T-cell (primary cell): ENCODE results near the gene AKAP12. TPM values are rescaled to one million over a fixed set of nuclear protein-coding genes. Genes with fewer than 3 reads are reported as not detected.

Experiments used
- ATAC-seq, 4 experiments: fragments of 200-7000 bp in 3 of 4; fragments of 150-1000 bp in 1 of 4; cut with Tn5 transposase; replicated peaks in 1 of 4; 1 replicate in 3 of 4; 2 replicates in 1 of 4; pipeline ENCODE4 v1.10.0; 2021; ENCODE audit warnings: moderate library complexity in 3 of 4, mild to moderate bottlenecking in 2 of 4, moderate number of reproducible peaks in 1 of 4
- CTCF ChIA-PET, 2 donors: fragments of 300-600 bp; sonication (Branson Sonifier 250); formaldehyde crosslinking; loops; one replicate each; lab custom pipeline; 2022; ENCODE audit warnings: antibody characterized with exemption in 2 of 2; lab: Charles Lee
- POLR2A ChIA-PET, 2 donors: fragments of 300-600 bp; sonication (Branson Sonifier 250); formaldehyde crosslinking; loops; one replicate each; lab custom pipeline; 2022; ENCODE audit warnings: antibody characterized with exemption in 2 of 2; lab: Charles Lee
- DNase-seq, 35 experiments: peaks; one replicate each; pipeline versions ENCODE4 v3.0.0 to v3.0.0-alpha.2; 2013 to 2023
- H3K27ac ChIP-seq: one replicate; pipeline ENCODE4 v1.5.1; 2013; ENCODE audit warnings: low read length
- H3K27me3 ChIP-seq, 2 experiments: replicated peaks in 1 of 2; 1 replicate in 1 of 2; 2 replicates in 1 of 2; pipeline versions ENCODE4 v1.6.1 to v1.7.0; 2013; ENCODE audit warnings: low read length in 1 of 2, mixed read lengths in 1 of 2; ENCODE audit not compliant: control insufficient read depth in 2 of 2, insufficient read depth in 2 of 2; ENCODE audit errors: extremely low read depth in 1 of 2
- H3K36me3 ChIP-seq, 2 donors: 1 replicate in 1 of 2; 2 replicates in 1 of 2; pipeline versions ENCODE4 v1.6.1 to v1.7.0; 2013; ENCODE audit warnings: low read length in 1 of 2; ENCODE audit not compliant: control insufficient read depth in 2 of 2, insufficient read depth in 1 of 2; ENCODE audit errors: extremely low read depth in 1 of 2
- H3K4me1 ChIP-seq, 2 experiments: 1 replicate in 1 of 2; 2 replicates in 1 of 2; pipeline versions ENCODE4 v1.6.1 to v1.7.0; 2013; ENCODE audit warnings: low read length in 2 of 2, mixed read lengths in 1 of 2; ENCODE audit not compliant: insufficient read depth in 2 of 2, control insufficient read depth in 1 of 2; ENCODE audit errors: extremely low read depth in 1 of 2
- H3K4me3 ChIP-seq, 2 donors: 1 replicate in 1 of 2; 2 replicates in 1 of 2; pipeline versions ENCODE4 v1.5.1 to v1.7.0; 2013; ENCODE audit warnings: mild to moderate bottlenecking in 2 of 2, low read length in 1 of 2, moderate library complexity in 1 of 2; ENCODE audit not compliant: control insufficient read depth in 1 of 2; ENCODE audit errors: extremely low read depth in 1 of 2
- H3K9me3 ChIP-seq: 2 replicates; pipeline ENCODE4 v1.7.0; 2013
- H3K27ac Mint-ChIP-seq, 2 donors: one replicate each; pipeline ENCODE4 v1.8.0; 2020 to 2021; ENCODE audit warnings: mild to moderate bottlenecking in 2 of 2, mixed read lengths in 2 of 2
- H3K27me3 Mint-ChIP-seq, 2 donors: one replicate each; pipeline ENCODE4 v1.8.0; 2021 to 2022; ENCODE audit warnings: mixed read lengths in 2 of 2
- H3K36me3 Mint-ChIP-seq: one replicate; pipeline ENCODE4 v1.8.0; 2021; ENCODE audit warnings: mixed read lengths
- H3K4me1 Mint-ChIP-seq, 3 donors: one replicate each; pipeline ENCODE4 v1.8.0; 2020 to 2022; ENCODE audit warnings: mixed read lengths in 3 of 3, mild to moderate bottlenecking in 1 of 3
- H3K4me3 Mint-ChIP-seq, 3 donors: one replicate each; pipeline ENCODE4 v1.8.0; 2020 to 2022; ENCODE audit warnings: mild to moderate bottlenecking in 3 of 3, mixed read lengths in 3 of 3, moderate library complexity in 3 of 3
- H3K9me3 Mint-ChIP-seq, 3 donors: one replicate each; pipeline ENCODE4 v1.8.0; 2020 to 2022; ENCODE audit warnings: mixed read lengths in 3 of 3
- WGBS: methylation state at CpG from one replicate; pipeline ENCODE4 v1.1.5; 2013; ENCODE audit warnings: missing lambda C conversion rate; ENCODE audit not compliant: insufficient coverage; 5-methylcytosine and 5-hydroxymethylcytosine counted together
- total RNA-seq, 35 experiments: library from RNA in 6 of 35; stranded (reverse) in 6 of 35; fragments of 120-200 nt in 1 of 35; gene quantifications; one replicate each; pipeline versions ENCODE4 v1.2.1 to v1.2.4 and lab custom pipeline; 2013 to 2026

Gene AKAP12
- total RNA-seq, 5 donors from 2014 or later (not counting 1 experiment from before 2014, with no cell fraction given): 0.16 to 1.8 (median 1.2) TPM

DNA sequence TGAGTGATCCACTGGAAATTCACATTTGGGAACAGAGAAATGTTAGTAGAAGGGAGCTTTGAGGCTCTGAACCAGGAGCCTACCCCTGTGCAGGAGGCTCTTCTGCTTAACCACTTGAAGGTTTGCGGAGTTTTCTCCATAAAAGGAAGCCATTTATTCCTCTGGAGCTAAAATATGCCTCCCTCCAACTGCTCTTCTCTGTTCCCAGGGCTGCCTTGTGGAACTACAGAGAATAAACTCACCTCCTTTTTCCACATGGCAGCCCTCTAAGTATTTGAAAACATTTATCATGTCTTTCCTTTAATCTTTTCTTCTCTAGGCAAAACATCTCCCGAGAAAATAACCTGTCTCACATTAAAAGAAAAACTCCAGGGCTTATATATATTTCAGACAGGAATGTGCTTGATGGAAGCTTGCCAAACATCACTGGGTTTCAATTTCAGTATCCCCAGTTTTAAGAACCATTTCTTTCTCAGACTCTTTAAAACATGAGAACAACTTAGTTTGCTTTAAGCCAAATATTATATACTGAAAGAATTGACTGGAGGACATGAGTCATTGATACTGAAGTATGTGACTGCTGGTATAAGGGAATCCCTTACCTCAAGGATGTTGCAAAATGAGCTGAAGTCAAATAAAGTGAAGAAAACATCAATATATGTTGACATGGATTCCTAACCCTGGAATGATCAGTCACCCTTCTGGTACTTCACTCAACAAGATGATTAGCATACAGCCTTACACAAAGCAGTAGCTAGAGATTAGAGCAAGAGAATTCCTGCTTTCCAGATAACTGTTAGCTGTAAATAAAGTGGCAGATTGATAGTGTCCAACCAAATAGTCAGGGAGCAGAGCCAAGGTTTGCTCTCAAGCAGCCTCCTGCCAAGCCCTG is 77.6 kb downstream of the AKAP12 start:
- Histone ChIP-seq H3K4me1 (no peaks in the 10 kb centered on the region), H3K9me3 (no peaks in the 10 kb centered on the region), H3K36me3 (no peaks in the 10 kb centered on the region), H3K27ac (no peak overlapping the region), H3K27me3 (peaks cover 0 to 8% of the 10 kb centered on the region in 2 experiments), H3K4me3 (no peak overlapping the region)
- peaks cover 9 to 12% of the 10 kb centered on the region in 2 donors for H3K27me3 Mint-ChIP-seq
- no peaks in the 10 kb centered on the region for H3K4me1 Mint-ChIP-seq
- H3K36me3 Mint-ChIP-seq: peaks cover 2% of the 10 kb centered on the region
- 100% methylated on average over 1 of the region's 2 CpGs for WGBS
- POLR2A ChIA-PET: interaction anchor here in 1 of 2 donors (0.6 kb wide), 1 partner anchor 37 kb away, joined by 4 read pairs; no protein-coding TSS in a partner anchor
- peaks cover 0 to 7% (median 5%) of the 10 kb centered on the region in 3 donors for H3K9me3 Mint-ChIP-seq
- CTCF ChIA-PET: interaction anchor here (0.5 to 1.2 kb wide), 3 partner anchors 8 to 1161 kb away, joined by 3 to 7 read pairs (median 4); no protein-coding TSS in a partner anchor
- DNase-seq: no peak
- H3K4me3 Mint-ChIP-seq: no peak overlapping the region
- H3K27ac Mint-ChIP-seq: no peak overlapping the region
- ATAC-seq: no peak

DNA sequence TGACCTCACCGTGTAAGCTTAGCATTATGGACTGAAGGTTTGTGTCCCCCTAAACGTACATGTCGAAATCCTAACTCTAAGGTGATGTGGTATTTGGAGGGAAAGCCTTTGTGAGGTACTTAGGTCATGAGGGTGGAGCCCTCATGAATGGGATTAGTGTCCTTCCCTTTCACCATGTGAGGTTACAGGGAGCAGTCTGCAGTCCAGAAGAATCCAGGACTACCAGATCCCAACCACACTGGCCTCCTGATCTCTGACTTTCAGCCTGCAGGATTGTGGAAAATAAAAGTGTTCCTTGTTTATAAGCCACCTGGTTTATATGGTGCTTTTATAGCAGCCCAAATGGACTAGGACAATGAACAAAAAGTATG is 78.2 kb downstream of the AKAP12 start:
- 90% methylated on average over 3 of the region's 3 CpGs for WGBS
- Histone ChIP-seq H3K4me3 (no peak overlapping the region), H3K27ac (no peak overlapping the region), H3K36me3 (no peaks in the 10 kb centered on the region), H3K4me1 (no peaks in the 10 kb centered on the region), H3K9me3 (no peaks in the 10 kb centered on the region), H3K27me3 (peaks cover 0 to 14% of the 10 kb centered on the region in 2 experiments)
- Mint-ChIP-seq H3K36me3 (peaks cover 2% of the 10 kb centered on the region), H3K4me3 (no peak overlapping the region), H3K4me1 (no peaks in the 10 kb centered on the region), H3K9me3 (peaks cover 0 to 7% (median 5%) of the 10 kb centered on the region in 3 donors), H3K27me3 (peaks cover 15 to 18% of the 10 kb centered on the region in 2 donors), H3K27ac (no peak overlapping the region)
- ChIA-PET CTCF (interaction anchor here in 1 of 2 donors (0.5 to 1.2 kb wide), 2 partner anchors 8 to 44 kb away, joined by 3 to 4 read pairs; no protein-coding TSS in a partner anchor), POLR2A (interaction anchor here in 1 of 2 donors (0.6 kb wide), 1 partner anchor 36 kb away, joined by 4 read pairs; no protein-coding TSS in a partner anchor)
- ATAC-seq (no peak), DNase-seq (no peak)

DNA sequence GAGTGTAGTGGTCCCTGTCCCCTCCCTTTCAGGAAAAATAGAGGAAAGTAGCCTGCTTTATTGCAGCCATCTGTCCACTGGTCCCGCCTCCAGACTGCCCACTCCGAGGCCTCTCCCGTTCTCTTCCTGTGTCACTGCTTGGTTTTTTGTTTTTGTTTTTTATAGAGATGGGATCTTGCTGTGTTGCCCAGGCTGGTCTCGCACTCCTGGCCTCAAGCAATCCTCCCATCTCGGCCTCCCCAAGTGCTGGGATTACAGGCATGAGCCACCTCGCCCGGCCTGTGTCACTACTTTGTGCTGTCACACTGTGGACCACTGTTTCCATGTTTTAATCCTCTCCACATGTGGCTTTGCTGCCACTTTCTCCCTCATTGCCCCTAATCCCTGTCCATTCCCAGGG is 80.4 kb downstream of the AKAP12 start:
- H3K9me3 ChIP-seq: no peaks in the 10 kb centered on the region
- peaks cover 0 to 7% (median 5%) of the 10 kb centered on the region in 3 donors for H3K9me3 Mint-ChIP-seq
- ChIA-PET CTCF (interaction anchor here (1.7 to 7.1 kb wide), 2 partner anchors 428 kb away, joined by 8 to 83 read pairs; no protein-coding TSS in a partner anchor), POLR2A (no interaction called here)
- H3K4me3 ChIP-seq: no peak overlapping the region
- H3K4me1 Mint-ChIP-seq: peaks cover 11 to 18% (median 16%) of the 10 kb centered on the region in 3 donors
- no peak overlapping the region for H3K4me3 Mint-ChIP-seq
- H3K27me3 Mint-ChIP-seq: peaks cover 29 to 30% of the 10 kb centered on the region in 2 donors
- ATAC-seq (no peak), DNase-seq (no peak)
- H3K4me1 ChIP-seq: peaks cover under 1 to 10% of the 10 kb centered on the region in 2 experiments
- peaks cover 0 to 28% of the 10 kb centered on the region in 2 experiments for H3K27me3 ChIP-seq
- peaks cover 2% of the 10 kb centered on the region for H3K36me3 Mint-ChIP-seq
- no peak overlapping the region for H3K27ac ChIP-seq
- no peaks in the 10 kb centered on the region for H3K36me3 ChIP-seq
- 74% methylated on average over 3 of the region's 7 CpGs for WGBS
- H3K27ac Mint-ChIP-seq: no peak overlapping the region

DNA sequence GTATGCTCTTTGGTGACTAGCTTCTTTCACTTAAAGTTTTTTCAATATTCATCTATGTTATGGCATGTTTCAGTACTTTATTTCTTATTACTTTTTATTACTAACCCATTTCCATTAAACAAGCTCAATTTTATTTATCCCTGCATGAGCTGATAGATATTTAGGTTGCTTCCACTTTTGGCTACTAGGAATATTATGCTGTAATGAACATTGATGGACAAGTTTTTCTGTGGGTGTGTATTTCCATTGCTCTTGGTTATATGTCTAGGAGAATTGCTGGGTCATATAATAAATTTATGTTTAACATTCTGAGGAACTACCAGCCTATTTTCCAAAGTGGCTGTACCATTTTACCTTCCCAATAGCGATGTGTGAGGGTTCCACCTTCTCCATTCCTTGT is 81.7 kb downstream of the AKAP12 start:
- ChIA-PET CTCF (interaction anchor here (0.6 to 7.1 kb wide), 8 partner anchors 21 to 1242 kb away, joined by 3 to 83 read pairs (median 4); no protein-coding TSS in a partner anchor), POLR2A (no interaction called here)
- Mint-ChIP-seq H3K9me3 (no peaks in the 10 kb centered on the region), H3K27ac (no peak overlapping the region), H3K36me3 (no peaks in the 10 kb centered on the region), H3K4me3 (no peak overlapping the region), H3K27me3 (peaks cover 36 to 37% of the 10 kb centered on the region in 2 donors), H3K4me1 (peaks cover 19 to 28% (median 25%) of the 10 kb centered on the region in 3 donors)
- Histone ChIP-seq H3K27me3 (peaks cover 2 to 34% of the 10 kb centered on the region in 2 experiments), H3K27ac (no peak overlapping the region), H3K9me3 (no peaks in the 10 kb centered on the region), H3K4me1 (peaks cover 2 to 19% of the 10 kb centered on the region in 2 experiments), H3K4me3 (no peak overlapping the region), H3K36me3 (no peaks in the 10 kb centered on the region)
- ATAC-seq: no peak
- no peak for DNase-seq
- WGBS: no CpG with 5 or more reads among the region's 1 CpG

DNA sequence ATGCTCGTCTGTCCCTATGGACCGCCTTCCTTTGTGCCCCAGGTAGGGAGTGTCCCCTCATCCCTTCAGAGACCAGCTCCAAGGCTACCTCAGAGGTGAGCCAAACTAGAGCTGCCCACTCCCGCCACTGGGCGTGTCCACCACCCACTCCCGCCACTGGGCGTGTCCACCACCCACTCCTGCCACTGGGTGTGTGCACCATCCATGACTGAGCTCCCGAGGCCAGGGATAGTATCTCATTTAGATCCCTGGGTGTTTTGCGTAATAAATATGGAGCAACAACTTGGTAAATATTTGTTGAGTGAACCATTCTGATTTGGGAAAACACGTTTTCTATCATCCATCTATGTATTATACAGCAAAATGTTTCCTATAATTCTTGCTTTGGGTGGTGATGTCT is 82.8 kb downstream of the AKAP12 start:
- no peak for DNase-seq
- WGBS: 92% methylated on average over 4 of the region's 9 CpGs
- H3K4me3 Mint-ChIP-seq: no peak overlapping the region

More for the DNA sequence above, 82.8 kb downstream of the AKAP12 start:
- H3K9me3 Mint-ChIP-seq: no peaks in the 10 kb centered on the region
- no peaks in the 10 kb centered on the region for H3K36me3 Mint-ChIP-seq
- H3K27ac Mint-ChIP-seq: no peak overlapping the region
- Histone ChIP-seq H3K36me3 (no peaks in the 10 kb centered on the region), H3K9me3 (no peaks in the 10 kb centered on the region), H3K4me3 (no peak overlapping the region), H3K27ac (no peak overlapping the region), H3K27me3 (peaks cover 2 to 37% of the 10 kb centered on the region in 2 experiments), H3K4me1 (peaks cover 2 to 19% of the 10 kb centered on the region in 2 experiments)
- peaks cover 19 to 28% (median 25%) of the 10 kb centered on the region in 3 donors for H3K4me1 Mint-ChIP-seq
- ChIA-PET CTCF (interaction anchor here (1.0 to 7.2 kb wide), 3 partner anchors 27 to 431 kb away, joined by 3 to 149 read pairs (median 83); no protein-coding TSS in a partner anchor), POLR2A (no interaction called here)
- peaks cover 43 to 49% of the 10 kb centered on the region in 2 donors for H3K27me3 Mint-ChIP-seq
- ATAC-seq: no peak
